Measurements from ENCODE around the gene AKAP7.
"Not testable (repeated sequence)": the region's sequence is repeated elsewhere in the genome, so short reads cannot be mapped to it uniquely, and the experiment has no call there.

The AKAP7 gene

GRCh38 chr6:131322125-131322524, 186.9 kb downstream of the AKAP7 start:
- ATAC-seq (ENCODE audit: insufficient read depth, low read depth): no peak
- Histone ChIP-seq H2AFZ (ENCODE audit: low read depth, low read length) (no peak overlapping the region), H3K4me2 (ENCODE audit: insufficient read depth, low read length) (no peak overlapping the region), H3K4me3 (ENCODE audit: low read depth in 1 of 2, low read length in 2 of 2) (no peak overlapping the region), H3K27me3 (ENCODE audit: insufficient read depth, low read length, poor library complexity) (no peaks in the 10 kb centered on the region), H3K9ac (ENCODE audit: low read depth, low read length) (no peak overlapping the region), H3K4me1 (ENCODE audit: insufficient read depth, low read length) (no peaks in the 10 kb centered on the region), H3K79me2 (ENCODE audit: insufficient read depth, low read length) (no peaks in the 10 kb centered on the region), H3K27ac (ENCODE audit: low read length) (no peak overlapping the region), H3K36me3 (ENCODE audit: insufficient read depth, low read length) (no peaks in the 10 kb centered on the region), H4K20me1 (ENCODE audit: insufficient read depth, low read length) (no peaks in the 10 kb centered on the region), H3K9me3 (ENCODE audit: insufficient read depth, low read length, severe bottlenecking) (no peaks in the 10 kb centered on the region)
- TF ChIP-seq CTCF (IDR thresholded peaks at IDR 0.05; ENCODE audit: borderline replicate concordance, extremely low read depth, low read length, poor library complexity, severe bottlenecking) (no peak), EZH2 (IDR thresholded peaks at IDR 0.05; ENCODE audit: borderline replicate concordance, low read depth, low read length, severe bottlenecking) (no peak)
- no peak for DNase-seq

GRCh38 chr6:131325669-131326068, 190.4 kb downstream of the AKAP7 start:
- H3K9ac ChIP-seq (ENCODE audit: low read depth, low read length): not testable (repeated sequence)

GRCh38 chr6:131328727-131329126, 193.5 kb downstream of the AKAP7 start:
- not testable (repeated sequence) for H3K27ac ChIP-seq (ENCODE audit: low read length); H3K9me3 ChIP-seq (ENCODE audit: insufficient read depth, low read length, severe bottlenecking); ATAC-seq (ENCODE audit: insufficient read depth, low read depth); H2AFZ ChIP-seq (ENCODE audit: low read depth, low read length); H3K4me1 ChIP-seq (ENCODE audit: insufficient read depth, low read length); DNase-seq; H4K20me1 ChIP-seq (ENCODE audit: insufficient read depth, low read length); H3K27me3 ChIP-seq (ENCODE audit: insufficient read depth, low read length, poor library complexity); H3K36me3 ChIP-seq (ENCODE audit: insufficient read depth, low read length); H3K79me2 ChIP-seq (ENCODE audit: insufficient read depth, low read length); H3K9ac ChIP-seq (ENCODE audit: low read depth, low read length); H3K4me2 ChIP-seq (ENCODE audit: insufficient read depth, low read length); H3K4me3 ChIP-seq (ENCODE audit: low read depth in 1 of 2, low read length in 2 of 2)

More at GRCh38 chr6:131325669-131326068, 190.4 kb downstream of the AKAP7 start:
- not testable (repeated sequence) for ATAC-seq (ENCODE audit: insufficient read depth, low read depth); H3K79me2 ChIP-seq (ENCODE audit: insufficient read depth, low read length); H3K27ac ChIP-seq (ENCODE audit: low read length); H2AFZ ChIP-seq (ENCODE audit: low read depth, low read length); H3K4me1 ChIP-seq (ENCODE audit: insufficient read depth, low read length); H3K9me3 ChIP-seq (ENCODE audit: insufficient read depth, low read length, severe bottlenecking); H3K36me3 ChIP-seq (ENCODE audit: insufficient read depth, low read length); H3K4me3 ChIP-seq (ENCODE audit: low read depth in 1 of 2, low read length in 2 of 2); H3K4me2 ChIP-seq (ENCODE audit: insufficient read depth, low read length); DNase-seq; H3K27me3 ChIP-seq (ENCODE audit: insufficient read depth, low read length, poor library complexity); H4K20me1 ChIP-seq (ENCODE audit: insufficient read depth, low read length)

- ATAC-seq (ENCODE audit: insufficient read depth, low read depth): no peak
- no peak for DNase-seq
- H2AFZ ChIP-seq (ENCODE audit: low read depth, low read length): no peak overlapping the region
These were observed 195.9 kb downstream of the AKAP7 start for GRCh38 chr6:131331151-131331550.

More at GRCh38 chr6:131331151-131331550, 195.9 kb downstream of the AKAP7 start:
- no peaks in the 10 kb centered on the region for H3K27me3 ChIP-seq (ENCODE audit: insufficient read depth, low read length, poor library complexity)
- TF ChIP-seq CTCF (IDR thresholded peaks at IDR 0.05; ENCODE audit: borderline replicate concordance, extremely low read depth, low read length, poor library complexity, severe bottlenecking) (no peak), EZH2 (IDR thresholded peaks at IDR 0.05; ENCODE audit: borderline replicate concordance, low read depth, low read length, severe bottlenecking) (no peak)
- H3K9ac ChIP-seq (ENCODE audit: low read depth, low read length): no peak overlapping the region
- H3K9me3 ChIP-seq (ENCODE audit: insufficient read depth, low read length, severe bottlenecking): no peaks in the 10 kb centered on the region
- H3K4me1 ChIP-seq (ENCODE audit: insufficient read depth, low read length): no peaks in the 10 kb centered on the region
- H3K4me3 ChIP-seq (ENCODE audit: low read depth in 1 of 2, low read length in 2 of 2): no peak overlapping the region
- H3K4me2 ChIP-seq (ENCODE audit: insufficient read depth, low read length): no peak overlapping the region
- no peak overlapping the region for H3K27ac ChIP-seq (ENCODE audit: low read length)
- no peaks in the 10 kb centered on the region for H3K79me2 ChIP-seq (ENCODE audit: insufficient read depth, low read length)
- no peaks in the 10 kb centered on the region for H3K36me3 ChIP-seq (ENCODE audit: insufficient read depth, low read length)
- H4K20me1 ChIP-seq (ENCODE audit: insufficient read depth, low read length): no peaks in the 10 kb centered on the region
